Lung microvascular endothelial cell (primary cell): ENCODE results near the gene CD6. TPM values are rescaled to one million over a fixed set of nuclear protein-coding genes. Genes with fewer than 3 reads are reported as not detected.
A peak's percentile ranks its signal among the peaks of the same experiment; 100 is the strongest.

Experiments
- DNase-seq, 2 donors: peaks; one replicate each; pipeline versions ENCODE4 v3.0.0 to v3.0.0-alpha.2; 2010; ENCODE audit warnings: low read depth in 2 of 2
- total RNA-seq: library from RNA; depleted of rRNA; stranded (reverse); fragments of >200 nt; gene quantifications from 2 replicates; pipeline ENCODE4 v1.2.1, GENCODE V29; 2014

CD6 gene
- total RNA-seq, 1 donor from 2014 or later, result not detected

DNA sequence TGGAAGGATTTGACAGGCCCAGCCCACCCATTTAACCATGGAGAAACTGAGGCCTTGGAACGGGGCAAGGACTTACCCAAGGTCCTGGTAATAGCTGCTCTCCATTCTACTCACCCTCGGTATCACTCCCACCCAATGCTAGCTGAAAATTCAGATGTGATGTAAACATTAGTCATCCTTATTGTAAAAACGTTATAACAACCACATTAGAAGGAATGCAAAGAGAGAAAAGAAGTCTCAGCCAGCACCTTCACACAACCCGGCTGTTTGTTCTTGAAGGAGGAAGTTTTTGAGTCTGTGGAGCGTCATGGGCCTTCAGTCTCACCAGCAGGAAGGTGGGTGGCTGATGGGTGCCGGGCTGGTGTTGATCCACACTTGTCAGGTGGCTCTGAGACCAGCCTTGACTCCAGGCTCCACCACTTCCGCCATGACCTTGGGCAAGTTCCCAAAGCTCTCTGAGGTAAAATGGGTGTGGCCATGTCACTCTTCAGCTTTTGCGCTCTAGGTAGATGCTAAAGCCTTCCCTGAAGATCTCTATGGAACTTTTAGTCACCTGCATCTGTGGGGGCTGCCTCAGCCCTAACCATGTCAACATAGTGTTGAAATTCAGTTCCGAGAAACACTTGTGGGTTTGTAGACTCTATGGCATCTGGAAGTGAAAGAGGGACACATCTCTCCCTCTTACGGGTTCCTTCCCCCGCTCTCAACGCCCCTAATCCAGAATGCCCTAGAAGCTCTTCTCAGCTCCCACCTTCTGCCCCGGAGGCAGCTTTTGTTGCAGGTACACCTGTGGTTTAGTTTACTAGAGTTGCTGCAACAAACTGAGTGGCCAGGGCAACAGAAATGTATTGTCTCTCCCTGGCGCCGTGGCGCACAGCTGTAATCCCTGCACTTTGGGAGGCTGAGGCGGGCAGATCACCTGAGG is 14.8 kb downstream of the CD6 start:
- no peak for DNase-seq

DNA sequence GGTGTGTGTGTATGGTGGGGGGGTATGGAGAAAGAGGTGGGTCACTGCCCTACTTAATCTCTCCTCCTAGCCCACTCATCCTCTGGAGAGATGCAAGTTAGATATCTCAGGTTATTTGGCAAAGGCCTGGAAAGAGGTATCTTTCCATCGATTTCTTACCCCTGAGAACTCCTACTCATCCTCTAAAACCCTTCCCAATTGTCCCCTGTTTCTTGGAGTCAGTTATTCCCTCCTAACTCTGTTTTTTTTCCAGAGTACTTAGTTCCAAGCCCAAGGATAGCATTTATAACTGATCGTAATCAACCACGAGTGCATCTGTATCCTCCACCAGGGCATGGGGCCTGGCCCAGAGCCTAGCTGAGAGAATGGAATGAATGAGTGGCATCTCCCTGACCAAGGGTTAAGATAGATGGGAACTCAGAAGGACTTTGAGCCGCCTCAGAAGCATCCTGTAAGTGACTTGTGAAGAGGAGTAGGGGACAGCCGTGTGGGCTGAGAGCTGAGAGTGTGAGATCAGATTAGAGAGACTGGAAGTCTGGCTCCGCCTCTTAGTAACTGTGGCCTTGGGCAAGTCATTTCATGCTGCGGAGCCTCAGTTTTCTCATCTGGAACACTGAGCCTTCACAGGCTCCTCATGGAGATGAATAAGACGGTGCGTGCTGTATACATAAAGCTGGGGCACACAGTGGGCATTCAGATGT is 16.2 kb downstream of the CD6 start:
- DNase-seq, result no peak

DNA sequence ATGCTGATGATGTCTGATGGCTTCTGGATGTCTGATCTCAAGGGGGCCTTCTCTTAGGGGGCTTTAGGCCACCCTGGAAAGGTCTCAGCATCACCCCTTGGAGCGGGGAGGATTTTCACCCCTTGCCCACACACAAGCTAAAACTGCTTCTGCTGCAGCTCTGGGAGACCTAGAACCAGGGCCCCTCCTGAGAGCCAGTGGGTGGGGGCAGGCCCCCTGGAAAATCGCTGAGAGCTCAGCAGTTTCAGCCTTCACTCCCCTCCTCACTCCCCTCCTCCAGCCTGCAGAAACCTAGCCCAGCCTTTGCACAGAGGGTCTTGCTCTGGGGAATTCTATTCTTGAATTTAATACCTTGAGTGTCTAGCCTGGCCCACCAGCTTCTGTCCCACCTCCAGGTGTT is 17.2 kb downstream of the CD6 start:
- DNase-seq, result no peak

DNA sequence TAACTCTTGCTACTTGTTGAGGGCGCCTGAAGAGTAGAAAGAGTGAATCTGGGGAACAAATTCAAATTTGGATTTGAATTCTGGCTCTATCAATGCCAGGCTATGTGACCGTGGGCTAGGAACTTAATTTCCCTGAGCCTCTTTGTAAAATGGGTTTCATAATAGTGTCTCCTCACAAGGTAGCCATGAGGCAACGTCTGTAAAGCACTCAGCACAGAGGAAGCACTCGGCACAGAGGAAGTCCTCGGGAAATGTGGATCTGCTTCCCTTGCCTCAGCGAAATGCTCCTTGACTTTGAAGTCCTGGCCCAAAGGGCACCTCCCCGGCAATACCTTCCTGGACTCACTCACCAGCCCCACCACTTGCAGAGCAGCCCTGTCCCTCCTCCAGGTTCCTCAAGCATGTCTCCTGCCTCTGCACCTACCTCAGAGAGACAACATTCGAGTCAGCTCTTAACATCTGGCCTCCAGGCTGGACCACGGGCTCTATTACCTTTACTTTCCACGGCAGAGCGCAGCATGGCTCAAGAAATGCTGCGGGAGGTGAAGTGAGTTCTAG is 17.7 kb downstream of the CD6 start:
- DNase-seq, result no peak

DNA sequence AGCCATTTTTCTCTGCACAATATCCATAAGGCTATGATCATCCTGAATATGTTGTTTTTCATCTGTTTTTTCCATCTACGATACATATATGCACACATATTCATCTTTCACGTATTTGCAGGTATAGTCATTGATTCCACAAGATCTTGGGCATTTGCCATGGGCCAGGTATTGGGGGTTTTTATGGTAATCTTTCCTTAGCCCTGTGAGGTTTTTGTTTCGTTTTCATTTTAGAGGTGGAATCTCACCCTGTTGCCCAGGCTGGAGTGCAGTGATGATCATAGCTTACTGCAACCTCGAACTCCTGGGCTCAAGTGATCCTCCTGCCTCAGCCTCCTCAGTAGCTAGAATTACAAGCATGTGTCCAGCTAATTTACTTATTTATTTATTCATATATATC is 20.0 kb downstream of the CD6 start:
- no peak for DNase-seq

DNA sequence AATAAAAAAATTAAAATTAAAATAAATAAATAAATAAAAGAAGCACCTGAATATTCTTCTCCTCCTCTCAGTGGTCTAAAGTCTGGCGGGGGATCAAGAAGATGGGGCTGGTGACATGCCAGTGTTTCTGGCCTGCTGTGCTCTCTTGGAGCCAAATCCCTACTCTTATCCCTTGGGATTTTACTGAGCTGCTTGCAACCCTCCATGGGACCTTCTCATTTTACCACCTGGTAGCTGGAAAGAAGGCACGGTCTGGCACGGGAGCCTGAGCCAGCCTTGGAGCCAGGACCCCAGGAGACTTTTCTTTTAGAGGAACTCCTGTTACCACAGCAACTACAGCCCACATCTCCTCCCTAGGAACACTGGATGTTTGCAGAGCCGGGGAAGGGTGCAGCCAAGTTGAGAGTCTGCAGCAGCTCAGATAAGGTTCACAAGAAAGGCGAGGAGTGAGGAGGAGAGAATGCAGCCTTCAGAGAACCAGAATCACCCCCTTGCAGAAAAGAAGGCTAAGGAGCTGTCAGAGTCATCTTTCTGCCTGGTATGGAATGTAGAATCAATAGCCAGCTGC is 21.4 kb downstream of the CD6 start:
- DNase-seq, result no peak

DNA sequence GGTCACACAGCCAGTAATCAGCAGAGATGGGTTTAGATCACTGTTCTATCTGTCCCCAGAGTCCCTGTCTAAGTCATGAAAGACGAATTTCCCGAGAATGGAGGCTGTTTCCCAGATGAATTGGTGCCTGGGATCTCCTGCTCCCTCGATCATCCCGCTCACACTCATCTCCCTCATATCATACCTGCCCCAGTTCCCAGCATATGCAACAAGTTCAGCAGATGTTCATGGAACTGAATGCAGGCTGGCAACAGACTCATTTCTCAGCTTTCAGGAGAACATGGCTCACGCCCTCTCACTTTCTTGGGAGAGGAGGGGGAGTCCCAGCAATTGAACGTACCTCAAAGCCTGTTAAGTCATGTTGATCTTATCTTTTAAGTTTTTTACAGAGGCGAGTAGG is 22.1 kb downstream of the CD6 start:
- no peak for DNase-seq

DNA sequence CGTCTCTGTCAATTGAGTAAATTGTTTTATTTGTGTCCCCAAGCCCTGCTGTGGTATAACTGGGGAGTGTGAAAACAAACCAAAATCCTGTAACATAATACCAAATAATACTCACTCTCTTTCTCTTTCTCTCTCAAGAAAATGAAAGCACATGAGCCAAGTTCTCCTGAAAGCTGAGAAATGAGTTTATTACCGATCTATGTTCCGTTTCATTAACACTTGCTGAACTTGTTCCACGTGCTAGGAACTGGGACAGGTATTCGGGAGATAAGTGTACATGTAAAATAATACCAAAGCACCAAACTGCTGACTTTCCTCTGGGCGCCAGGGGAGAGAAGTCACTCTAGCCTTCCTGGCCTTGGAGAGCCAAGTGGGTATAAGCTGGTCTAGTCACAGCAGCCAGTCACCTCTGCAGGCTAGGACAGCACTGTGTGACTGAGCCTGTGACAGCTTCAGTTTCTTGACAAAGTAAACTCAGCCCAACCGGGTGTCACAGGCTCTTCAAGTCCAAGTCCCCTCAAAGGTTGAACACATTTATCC is 23.1 kb downstream of the CD6 start:
- DNase-seq, result no peak

DNA sequence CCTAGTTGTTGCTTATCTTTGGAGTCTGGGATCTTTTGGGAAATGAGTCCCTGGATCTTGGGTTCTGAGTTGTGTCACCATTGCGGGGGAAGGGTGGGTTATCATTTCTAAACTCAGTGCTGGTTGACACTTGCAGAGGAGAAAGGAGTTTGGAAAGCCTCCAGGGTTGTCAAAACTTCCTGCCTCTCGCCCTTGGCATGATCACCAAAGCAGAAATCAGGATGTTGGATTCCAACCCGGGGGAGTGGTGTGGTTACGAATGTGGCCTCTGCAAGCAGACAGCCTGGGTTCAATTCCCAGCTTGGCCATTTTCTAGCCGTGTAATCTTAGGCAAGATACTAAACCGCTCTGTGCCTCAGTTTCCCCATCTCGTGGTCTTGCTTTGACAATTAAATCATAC is 24.3 kb downstream of the CD6 start:
- DNase-seq, result peak in 1 of 2 donors; percentile 23

DNA sequence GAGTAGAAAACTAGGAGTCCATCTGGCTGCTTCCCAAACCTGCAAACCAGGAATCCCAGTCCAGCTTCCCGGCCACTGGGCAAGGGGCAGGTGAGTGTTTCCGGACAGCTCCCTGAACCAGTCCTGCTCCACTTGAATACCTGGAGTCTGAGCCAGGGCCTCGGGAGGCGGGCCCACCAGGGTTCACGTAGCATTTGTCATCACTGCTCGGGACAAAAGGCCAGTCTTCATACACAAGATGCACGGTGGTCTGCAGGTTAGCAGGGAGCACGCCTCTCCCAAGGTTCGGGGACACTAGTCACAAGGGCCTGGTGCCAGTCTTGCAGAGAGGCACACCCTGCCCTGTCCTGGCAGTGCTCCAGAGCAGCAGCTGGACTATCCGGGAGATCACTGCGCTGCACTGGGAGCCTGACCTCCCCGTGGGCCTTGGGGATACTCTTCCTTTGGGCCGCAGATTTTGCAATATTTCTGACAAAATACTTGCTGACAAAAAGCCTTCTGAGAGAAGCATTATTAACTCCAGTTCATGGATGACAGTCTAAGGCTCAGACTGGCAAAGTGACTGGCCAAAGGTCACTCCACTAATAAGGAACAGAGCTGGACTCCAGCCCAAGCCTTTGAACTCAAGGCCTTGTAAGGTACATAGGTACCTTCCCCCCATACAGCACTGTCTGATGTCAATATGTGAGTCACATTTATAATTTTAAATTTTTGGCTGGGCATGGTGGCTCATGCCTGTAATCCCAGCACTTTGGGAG is 25.1 kb downstream of the CD6 start:
- no peak for DNase-seq

DNA sequence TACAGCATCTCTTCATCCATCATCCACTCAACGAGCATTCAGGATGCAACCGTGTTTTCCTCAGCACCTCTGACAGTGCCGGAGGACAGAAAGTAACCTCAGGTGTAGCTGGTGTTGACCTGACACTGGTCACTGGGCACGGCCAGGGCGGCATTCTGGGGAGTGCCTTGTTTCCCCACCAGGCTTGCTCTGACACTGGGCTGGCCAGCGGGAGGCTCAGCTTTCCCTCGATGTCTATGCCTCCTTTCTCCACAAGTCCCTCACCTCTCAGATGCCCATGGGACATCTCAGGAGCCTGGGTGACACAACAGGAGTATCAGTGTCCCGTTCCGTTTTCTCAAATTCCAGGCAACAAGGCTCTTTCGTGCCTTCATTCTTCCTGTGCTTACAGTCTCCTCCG is 28.9 kb downstream of the CD6 start:
- DNase-seq, result no peak

DNA sequence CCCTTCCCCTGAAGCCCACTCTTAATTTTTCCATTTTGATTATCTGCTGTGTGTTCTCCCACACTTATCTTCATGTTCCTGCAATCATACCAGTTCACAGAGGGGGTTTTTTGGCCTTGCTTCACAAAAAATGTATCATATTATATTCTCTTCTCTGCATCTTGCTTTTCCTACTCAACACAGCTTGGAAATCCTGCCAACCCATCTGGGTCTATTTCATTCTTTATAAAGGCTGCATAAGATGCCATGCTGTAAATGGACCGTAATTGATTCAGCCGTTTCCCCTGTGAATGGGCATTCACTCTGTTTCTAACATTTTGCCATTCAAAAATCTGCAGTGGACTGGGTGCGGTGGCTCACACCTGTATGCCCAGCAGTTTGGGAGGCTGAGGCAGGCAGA is 30.5 kb downstream of the CD6 start:
- DNase-seq, result no peak

DNA sequence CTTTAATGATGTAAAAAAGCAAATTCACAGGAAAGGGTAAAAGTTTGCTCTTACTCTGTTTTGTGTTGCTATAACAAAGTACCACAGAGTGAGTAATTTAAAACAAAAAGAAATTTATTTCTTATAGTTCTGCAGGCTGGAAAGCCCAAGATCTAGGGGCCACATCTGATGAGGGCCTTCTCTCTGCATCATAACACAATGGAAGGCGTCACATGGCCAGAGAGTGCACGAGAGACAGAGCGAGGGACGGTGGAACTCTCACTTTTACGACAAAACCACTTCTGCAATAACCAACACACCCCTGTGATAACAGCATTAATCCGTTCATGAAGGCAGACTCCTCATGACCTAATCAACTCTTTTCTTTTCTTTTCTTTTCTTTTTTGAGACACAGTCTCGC is 31.1 kb downstream of the CD6 start:
- DNase-seq, result no peak

DNA sequence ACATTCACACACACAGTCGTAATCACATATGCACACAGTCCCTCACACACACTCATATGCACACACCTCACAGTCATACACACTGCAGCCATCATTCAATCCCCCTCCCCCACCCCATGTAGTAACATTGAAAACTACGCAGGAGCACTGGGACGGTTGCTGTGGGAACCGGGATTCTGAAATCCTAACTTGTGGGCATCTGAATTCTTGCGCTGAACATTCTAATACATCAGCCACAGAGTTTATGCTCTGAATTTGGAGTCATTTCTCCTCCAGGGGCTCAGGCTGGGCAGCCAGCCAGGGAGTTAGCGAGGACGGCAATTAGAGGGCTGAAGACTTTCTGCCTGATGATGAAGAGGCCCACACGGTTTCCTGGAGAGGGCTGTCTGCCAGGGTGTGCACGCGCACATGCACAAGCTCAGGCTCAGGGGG is 32.7 kb downstream of the CD6 start:
- no peak for DNase-seq

DNA sequence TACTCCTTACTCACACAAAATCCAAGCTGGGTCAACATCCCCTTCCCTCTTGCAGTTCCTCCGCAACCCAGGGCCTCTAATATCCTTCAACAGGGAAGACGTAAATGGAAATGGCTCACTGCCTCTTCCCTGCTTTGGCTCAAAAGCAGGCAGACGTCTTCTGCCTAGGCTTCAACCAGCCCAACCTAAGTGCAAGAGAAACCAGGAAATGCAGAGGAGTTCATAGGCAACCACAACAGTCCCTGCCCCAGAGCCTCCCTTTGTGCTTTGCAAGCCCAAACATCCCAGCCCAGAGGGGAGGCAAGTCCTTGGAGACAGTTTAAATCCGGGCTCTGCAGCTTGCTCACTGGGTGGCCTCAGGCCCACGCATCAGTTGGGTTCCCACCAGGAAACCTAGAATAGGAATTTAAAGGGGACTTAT is 33.3 kb downstream of the CD6 start:
- DNase-seq, result no peak

DNA sequence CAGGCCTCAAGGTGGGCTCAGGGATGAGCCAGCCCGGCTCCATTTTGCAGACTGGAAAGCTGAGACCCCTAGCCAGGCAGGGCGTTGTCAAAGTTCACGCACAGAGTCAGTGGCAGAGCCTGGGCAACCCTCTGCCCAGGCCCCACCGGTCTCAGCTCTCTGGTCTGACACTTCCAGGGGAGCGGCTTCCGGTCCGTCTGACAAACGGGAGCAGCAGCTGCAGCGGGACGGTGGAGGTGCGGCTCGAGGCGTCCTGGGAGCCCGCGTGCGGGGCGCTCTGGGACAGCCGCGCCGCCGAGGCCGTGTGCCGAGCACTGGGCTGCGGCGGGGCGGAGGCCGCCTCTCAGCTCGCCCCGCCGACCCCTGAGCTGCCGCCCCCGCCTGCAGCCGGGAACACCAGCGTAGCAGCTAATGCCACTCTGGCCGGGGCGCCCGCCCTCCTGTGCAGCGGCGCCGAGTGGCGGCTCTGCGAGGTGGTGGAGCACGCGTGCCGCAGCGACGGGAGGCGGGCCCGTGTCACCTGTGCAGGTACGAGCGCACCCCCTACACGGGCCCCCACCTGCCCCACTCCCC is 36.0 kb downstream of the CD6 start:
- DNase-seq, result no peak

DNA sequence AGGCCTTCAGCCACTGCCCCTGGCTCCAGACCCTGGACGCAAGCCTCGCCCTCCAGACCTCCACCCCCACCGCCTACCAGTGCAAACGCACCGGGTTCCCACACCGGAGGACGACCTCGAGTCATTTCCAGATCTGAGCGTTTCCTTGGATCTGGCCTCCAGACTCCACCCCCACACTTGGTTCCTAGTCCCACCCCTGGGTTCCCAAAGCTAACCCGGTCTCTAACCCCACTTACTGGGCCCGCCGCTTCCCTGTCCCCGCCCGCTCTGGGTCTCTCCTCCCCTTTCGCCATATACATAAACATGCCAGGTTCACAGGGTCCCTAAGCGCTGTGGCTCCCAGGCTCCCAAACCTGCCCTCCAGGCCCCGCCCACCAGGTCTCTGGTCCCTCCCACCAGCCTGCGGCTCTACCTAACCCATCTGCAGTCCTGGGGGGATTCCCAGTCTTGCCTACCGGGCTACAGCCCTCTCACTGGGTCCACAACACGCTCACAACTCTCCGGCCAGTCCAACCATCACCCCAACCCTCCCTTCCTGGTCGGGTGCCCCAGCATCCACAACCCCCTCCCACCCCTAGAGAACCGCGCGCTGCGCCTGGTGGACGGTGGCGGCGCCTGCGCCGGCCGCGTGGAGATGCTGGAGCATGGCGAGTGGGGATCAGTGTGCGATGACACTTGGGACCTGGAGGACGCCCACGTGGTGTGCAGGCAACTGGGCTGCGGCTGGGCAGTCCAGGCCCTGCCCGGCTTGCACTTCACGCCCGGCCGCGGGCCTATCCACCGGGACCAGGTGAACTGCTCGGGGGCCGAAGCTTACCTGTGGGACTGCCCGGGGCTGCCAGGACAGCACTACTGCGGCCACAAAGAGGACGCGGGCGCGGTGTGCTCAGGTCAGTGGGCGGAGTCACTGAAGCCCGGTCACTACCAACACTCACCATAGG is 36.7 kb downstream of the CD6 start:
- no peak for DNase-seq

DNA sequence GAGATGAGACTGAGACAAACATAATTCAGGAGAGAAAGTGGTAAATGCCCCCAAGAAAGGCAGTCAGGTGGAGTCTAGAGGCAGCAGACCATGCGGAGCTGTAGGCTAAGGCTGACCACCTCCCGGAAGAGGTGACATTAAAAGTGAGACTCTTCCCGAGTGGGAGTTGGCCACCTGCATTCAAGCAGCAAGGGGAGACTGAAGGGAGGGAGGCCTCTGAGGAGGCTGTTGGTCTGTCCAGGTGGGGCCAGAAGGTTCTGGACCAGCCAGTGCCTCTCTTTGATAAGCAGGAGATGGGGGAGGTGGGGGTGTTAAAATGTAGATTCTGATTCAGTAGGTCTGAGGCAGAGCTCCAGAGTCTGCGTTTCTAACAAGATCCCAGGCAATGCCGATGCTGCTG is 37.5 kb downstream of the CD6 start:
- DNase-seq, result no peak

DNA sequence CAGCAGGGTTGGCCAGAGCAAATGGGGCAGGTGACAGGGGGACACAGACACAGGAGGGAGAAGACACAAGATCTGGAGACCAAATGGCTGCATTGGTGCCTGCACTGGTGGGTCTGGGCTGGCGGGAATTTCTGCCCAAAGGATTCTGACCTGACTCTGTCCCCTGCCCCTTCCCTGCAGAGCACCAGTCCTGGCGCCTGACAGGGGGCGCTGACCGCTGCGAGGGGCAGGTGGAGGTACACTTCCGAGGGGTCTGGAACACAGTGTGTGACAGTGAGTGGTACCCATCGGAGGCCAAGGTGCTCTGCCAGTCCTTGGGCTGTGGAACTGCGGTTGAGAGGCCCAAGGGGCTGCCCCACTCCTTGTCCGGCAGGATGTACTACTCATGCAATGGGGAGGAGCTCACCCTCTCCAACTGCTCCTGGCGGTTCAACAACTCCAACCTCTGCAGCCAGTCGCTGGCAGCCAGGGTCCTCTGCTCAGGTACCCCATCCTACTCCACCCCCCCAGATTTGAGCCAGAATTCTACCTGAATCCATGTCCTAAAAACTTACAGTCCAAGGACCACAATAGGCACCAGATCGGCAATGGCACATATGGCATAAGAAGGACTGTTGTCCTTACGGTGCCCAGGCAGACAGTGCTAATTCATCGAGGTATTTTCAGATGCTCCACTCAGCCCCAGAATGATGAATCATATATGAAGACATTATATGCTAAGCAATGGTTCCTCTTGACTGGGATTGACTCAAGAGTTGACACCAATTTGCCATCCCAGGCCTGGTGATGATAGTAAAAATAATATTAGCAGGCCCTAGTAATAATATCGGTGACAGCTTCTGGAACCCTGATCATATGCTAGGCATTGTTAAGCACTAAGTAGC is 38.2 kb downstream of the CD6 start:
- no peak for DNase-seq
